Cerebellar cortex (tissue), 1 donor: ENCODE results near the gene SERINC5.
"Not testable (repeated sequence)": the region's sequence is repeated elsewhere in the genome, so short reads cannot be mapped to it uniquely, and the experiment has no call there.

ENCODE experiments used
- DNase-seq: peaks from one replicate; pipeline ENCODE4 v3.0.0-alpha.2; 2015; ENCODE audit warnings: low spot score

Gene SERINC5

GRCh38 chr5:80255811-80256712 is at the start of gene SERINC5:
Gene SERINC5, minus strand, starts transcription at chr5:80256048. Its CDS starts 126 bp downstream, at chr5:80255922.
- DNase-seq, result peak; percentile 73

- no peak for DNase-seq
Measured at GRCh38 chr5:80302636-80303035, 46.8 kb upstream of the SERINC5 start.

- DNase-seq, result not testable (repeated sequence)
Measured at GRCh38 chr5:80301342-80301741, 45.5 kb upstream of the SERINC5 start.

- not testable (repeated sequence) for DNase-seq
Measured at GRCh38 chr5:80300796-80301195, 44.9 kb upstream of the SERINC5 start.

GRCh38 chr5:80300125-80300524 is 44.3 kb upstream of the SERINC5 start:
- DNase-seq, result no peak

- DNase-seq, result no peak
Measured at GRCh38 chr5:80299601-80300000, 43.8 kb upstream of the SERINC5 start.

- no peak for DNase-seq
Measured at GRCh38 chr5:80296121-80296520, 40.3 kb upstream of the SERINC5 start.

- no peak for DNase-seq
Measured at GRCh38 chr5:80291761-80292160, 35.9 kb upstream of the SERINC5 start.

- no peak for DNase-seq
Measured at GRCh38 chr5:80289320-80289719, 33.5 kb upstream of the SERINC5 start.

GRCh38 chr5:80288177-80288576 is 32.3 kb upstream of the SERINC5 start:
- DNase-seq, result no peak

- no peak for DNase-seq
Measured at GRCh38 chr5:80284720-80285119, 28.9 kb upstream of the SERINC5 start.

GRCh38 chr5:80283360-80283759 is 27.5 kb upstream of the SERINC5 start:
- no peak for DNase-seq

GRCh38 chr5:80282054-80282453 is 26.2 kb upstream of the SERINC5 start:
- no peak for DNase-seq

GRCh38 chr5:80277191-80277590 is 21.3 kb upstream of the SERINC5 start:
- DNase-seq, result no peak

GRCh38 chr5:80276186-80276585 is 20.3 kb upstream of the SERINC5 start:
- no peak for DNase-seq

- DNase-seq, result peak; percentile 28
Measured at GRCh38 chr5:80275347-80275746, 19.5 kb upstream of the SERINC5 start.

GRCh38 chr5:80270543-80270942 is 14.7 kb upstream of the SERINC5 start:
- not testable (repeated sequence) for DNase-seq

- DNase-seq, result no peak
Measured at GRCh38 chr5:80269991-80270438, 14.2 kb upstream of the SERINC5 start.

GRCh38 chr5:80268916-80269315 is 13.1 kb upstream of the SERINC5 start:
- DNase-seq, result no peak

- no peak for DNase-seq
Measured at GRCh38 chr5:80266566-80266965, 10.7 kb upstream of the SERINC5 start.

- no peak for DNase-seq
Measured at GRCh38 chr5:80260461-80260860, 4.6 kb upstream of the SERINC5 start.

GRCh38 chr5:80259511-80260203 is 3.8 kb upstream of the SERINC5 start:
- DNase-seq, result no peak

GRCh38 chr5:80255431-80255810 is 427 bp downstream of the SERINC5 start:
- DNase-seq, result no peak
